Trophoblast cell (in vitro differentiated cells and primary cell): ENCODE data around the gene KRT6C.
A peak's percentile ranks its signal among the peaks of the same experiment; 100 is the strongest.

Source experiments
- DNase-seq, 2 donors: peaks; one replicate each; pipeline ENCODE4 v3.0.0-alpha.2; 2016
- H2AFZ ChIP-seq: 2 replicates; pipeline ENCODE4 v1.6.1; 2013; ENCODE audit warnings: low read length, moderate library complexity, mild to moderate bottlenecking; ENCODE audit not compliant: insufficient read depth, poor library complexity
- H2AK5ac ChIP-seq: 2 replicates; pipeline ENCODE4 v1.6.1; 2013; ENCODE audit warnings: mild to moderate bottlenecking, low read length
- H2BK120ac ChIP-seq: 2 replicates; pipeline ENCODE4 v1.6.1; 2013; ENCODE audit warnings: low read length, mild to moderate bottlenecking, moderate library complexity; ENCODE audit not compliant: insufficient read depth, poor library complexity
- H2BK12ac ChIP-seq: 2 replicates; pipeline ENCODE4 v1.6.1; 2013; ENCODE audit warnings: mild to moderate bottlenecking, low read length, moderate library complexity
- H2BK5ac ChIP-seq: 2 replicates; pipeline ENCODE4 v1.6.1; 2013; ENCODE audit warnings: low read length, low read depth, moderate library complexity, mild to moderate bottlenecking; ENCODE audit not compliant: poor library complexity
- H3K14ac ChIP-seq: 2 replicates; pipeline ENCODE4 v1.6.1; 2013; ENCODE audit warnings: mild to moderate bottlenecking, low read length
- H3K18ac ChIP-seq: 2 replicates; pipeline ENCODE4 v1.6.1; 2013; ENCODE audit warnings: mild to moderate bottlenecking, low read length
- H3K23ac ChIP-seq: 2 replicates; pipeline ENCODE4 v1.6.1; 2013; ENCODE audit warnings: low read length
- H3K27ac ChIP-seq: 2 replicates; pipeline ENCODE4 v1.5.1; 2013; ENCODE audit warnings: low read depth, mild to moderate bottlenecking, inconsistent platforms, low read length, moderate library complexity
- H3K27me3 ChIP-seq: 2 replicates; pipeline ENCODE4 v1.6.1; 2013; ENCODE audit warnings: inconsistent platforms, mild to moderate bottlenecking, low read length, moderate library complexity; ENCODE audit not compliant: insufficient read depth
- H3K36me3 ChIP-seq, 2 experiments: 1 replicate in 1 of 2; 2 replicates in 1 of 2; pipeline ENCODE4 v1.6.1; 2013; ENCODE audit warnings: low read length in 2 of 2, mild to moderate bottlenecking in 2 of 2, moderate library complexity in 1 of 2; ENCODE audit not compliant: insufficient read depth in 2 of 2, control insufficient read depth in 1 of 2
- H3K4ac ChIP-seq: 2 replicates; pipeline ENCODE4 v1.6.1; 2013; ENCODE audit warnings: low read depth, mild to moderate bottlenecking, low read length, moderate library complexity
- H3K4me1 ChIP-seq, 2 experiments: 1 replicate in 1 of 2; 2 replicates in 1 of 2; pipeline ENCODE4 v1.6.1; 2013; ENCODE audit warnings: low read length in 2 of 2, mild to moderate bottlenecking in 2 of 2, moderate library complexity in 1 of 2; ENCODE audit not compliant: insufficient read depth in 2 of 2, control insufficient read depth in 1 of 2
- H3K4me2 ChIP-seq: 2 replicates; pipeline ENCODE4 v1.6.1; 2013; ENCODE audit warnings: inconsistent platforms, mild to moderate bottlenecking, low read length, moderate library complexity
- H3K4me3 ChIP-seq: 2 replicates; pipeline ENCODE4 v1.5.1; 2013; ENCODE audit warnings: mild to moderate bottlenecking, low read depth, low read length, inconsistent platforms
- H3K79me1 ChIP-seq: one replicate; pipeline ENCODE4 v1.6.1; 2013; ENCODE audit warnings: low read length
- H3K79me2 ChIP-seq: 2 replicates; pipeline ENCODE4 v1.6.1; 2013; ENCODE audit warnings: low read length, mild to moderate bottlenecking; ENCODE audit not compliant: control insufficient read depth, insufficient read depth, poor library complexity
- H3K9ac ChIP-seq: 2 replicates; pipeline ENCODE4 v1.6.1; 2013; ENCODE audit warnings: mild to moderate bottlenecking, low read length
- H3K9me3 ChIP-seq: 2 replicates; pipeline ENCODE4 v1.6.1; 2013; ENCODE audit warnings: low read depth, mild to moderate bottlenecking, control low read depth, inconsistent platforms, low read length; ENCODE audit not compliant: insufficient read depth
- H4K12ac ChIP-seq: 2 replicates; pipeline ENCODE4 v1.6.1; 2013; ENCODE audit warnings: low read depth, mild to moderate bottlenecking, low read length, moderate library complexity
- H4K8ac ChIP-seq: 2 replicates; pipeline ENCODE4 v1.6.1; 2013; ENCODE audit warnings: low read depth, mild to moderate bottlenecking, low read length, moderate library complexity
- H4K91ac ChIP-seq: one replicate; pipeline ENCODE4 v1.6.1; 2013; ENCODE audit warnings: low read depth, mild to moderate bottlenecking, low read length, moderate library complexity
- WGBS: extraction: QIAGEN DNeasy Blood & Tissue Kit; methylation state at CpG from one replicate; pipeline ENCODE4 v1.1.7; 2013; ENCODE audit warnings: missing lambda C conversion rate; ENCODE audit not compliant: insufficient read length, insufficient coverage; ENCODE audit errors: extremely low coverage; 5-methylcytosine and 5-hydroxymethylcytosine counted together

KRT6C gene

GRCh38 chr12:52497975-52498374 lies 24.4 kb upstream of the KRT6C start:
- Histone ChIP-seq H3K79me2 (no peaks in the 10 kb centered on the region), H3K4me2 (no peak overlapping the region), H3K4me3 (no peak overlapping the region), H4K12ac (no peak overlapping the region), H4K8ac (no peak overlapping the region), H3K18ac (no peak overlapping the region), H3K27ac (no peak overlapping the region), H3K9ac (no peak overlapping the region), H2BK5ac (no peak overlapping the region), H3K4me1 (peaks cover 10 to 12% of the 10 kb centered on the region in 2 experiments), H3K9me3 (peaks cover 1% of the 10 kb centered on the region), H2BK120ac (no peak overlapping the region), H4K91ac (no peak overlapping the region), H3K4ac (no peak overlapping the region), H3K79me1 (no peaks in the 10 kb centered on the region), H2AFZ (no peak overlapping the region), H3K27me3 (no peaks in the 10 kb centered on the region), H3K23ac (no peak overlapping the region), H2AK5ac (no peak overlapping the region), H2BK12ac (no peak overlapping the region), H3K36me3 (no peaks in the 10 kb centered on the region), H3K14ac (no peak overlapping the region)
- DNase-seq: peak; percentile 85 to 92
- no CpG with 5 or more reads among the region's 7 CpGs for WGBS

GRCh38 chr12:52496590-52497071 lies 23.0 kb upstream of the KRT6C start:
- DNase-seq: peak; percentile 90 to 95
- no peaks in the 10 kb centered on the region for H3K79me1 ChIP-seq
- H3K23ac ChIP-seq: no peak overlapping the region
- H3K4me1 ChIP-seq: peaks cover 10 to 12% of the 10 kb centered on the region in 2 experiments
- no peak overlapping the region for H2BK12ac ChIP-seq
- H3K4me3 ChIP-seq: no peak overlapping the region
- H4K91ac ChIP-seq: no peak overlapping the region
- no peak overlapping the region for H2AK5ac ChIP-seq
- H4K8ac ChIP-seq: no peak overlapping the region
- WGBS: no CpG with 5 or more reads among the region's 4 CpGs
- H3K79me2 ChIP-seq: no peaks in the 10 kb centered on the region
- no peak overlapping the region for H3K14ac ChIP-seq
- no peak overlapping the region for H2AFZ ChIP-seq
- peaks cover 1% of the 10 kb centered on the region for H3K9me3 ChIP-seq
- no peaks in the 10 kb centered on the region for H3K27me3 ChIP-seq
- no peaks in the 10 kb centered on the region for H3K36me3 ChIP-seq
- H3K4me2 ChIP-seq: no peak overlapping the region
- H4K12ac ChIP-seq: no peak overlapping the region
- H3K9ac ChIP-seq: no peak overlapping the region
- H2BK120ac ChIP-seq: no peak overlapping the region
- H3K18ac ChIP-seq: no peak overlapping the region
- H3K4ac ChIP-seq: no peak overlapping the region
- H3K27ac ChIP-seq: peak overlapping the region; percentile 34
- no peak overlapping the region for H2BK5ac ChIP-seq

DNA sequence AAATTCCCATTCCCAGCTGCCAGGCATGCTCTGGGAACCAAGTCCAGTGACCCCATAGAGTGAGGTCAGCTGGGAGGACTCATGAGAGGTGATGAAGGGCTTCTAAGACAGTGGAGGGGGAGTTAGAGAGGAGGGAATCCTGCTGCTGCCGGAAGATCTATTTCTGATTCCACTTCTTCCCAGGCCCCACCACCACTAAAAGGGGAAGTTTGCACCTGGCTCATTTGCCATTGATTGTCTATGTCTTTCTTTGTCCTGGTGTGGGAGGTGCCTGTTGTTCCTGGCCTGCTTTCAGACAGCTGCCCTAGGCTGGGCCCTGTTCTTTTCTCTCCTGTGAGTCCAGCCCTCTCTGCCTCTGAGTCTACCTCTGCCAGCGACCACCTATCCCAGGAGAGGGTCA lies 22.4 kb upstream of the KRT6C start:
- no peak overlapping the region for H3K14ac ChIP-seq
- no peaks in the 10 kb centered on the region for H3K36me3 ChIP-seq
- H2AK5ac ChIP-seq: no peak overlapping the region
- H3K27ac ChIP-seq: peak overlapping the region; percentile 59
- no peak overlapping the region for H4K12ac ChIP-seq
- H3K27me3 ChIP-seq: no peaks in the 10 kb centered on the region
- no CpG with 5 or more reads among the region's 2 CpGs for WGBS
- peak overlapping the region; percentile 45 for H4K91ac ChIP-seq
- H2AFZ ChIP-seq: no peak overlapping the region
- H3K23ac ChIP-seq: no peak overlapping the region
- H4K8ac ChIP-seq: no peak overlapping the region
- no peak overlapping the region for H3K4me2 ChIP-seq
- peak overlapping the region; percentile 23 for H2BK12ac ChIP-seq
- H3K9me3 ChIP-seq: peaks cover 1% of the 10 kb centered on the region
- no peak overlapping the region for H3K4ac ChIP-seq
- no peak overlapping the region for H3K18ac ChIP-seq
- peaks cover 10 to 12% of the 10 kb centered on the region in 2 experiments for H3K4me1 ChIP-seq
- no peak overlapping the region for H3K9ac ChIP-seq
- DNase-seq: no peak
- H3K79me1 ChIP-seq: no peaks in the 10 kb centered on the region
- peak overlapping the region; percentile 11 for H2BK5ac ChIP-seq
- H3K79me2 ChIP-seq: no peaks in the 10 kb centered on the region
- H2BK120ac ChIP-seq: no peak overlapping the region
- no peak overlapping the region for H3K4me3 ChIP-seq

DNA sequence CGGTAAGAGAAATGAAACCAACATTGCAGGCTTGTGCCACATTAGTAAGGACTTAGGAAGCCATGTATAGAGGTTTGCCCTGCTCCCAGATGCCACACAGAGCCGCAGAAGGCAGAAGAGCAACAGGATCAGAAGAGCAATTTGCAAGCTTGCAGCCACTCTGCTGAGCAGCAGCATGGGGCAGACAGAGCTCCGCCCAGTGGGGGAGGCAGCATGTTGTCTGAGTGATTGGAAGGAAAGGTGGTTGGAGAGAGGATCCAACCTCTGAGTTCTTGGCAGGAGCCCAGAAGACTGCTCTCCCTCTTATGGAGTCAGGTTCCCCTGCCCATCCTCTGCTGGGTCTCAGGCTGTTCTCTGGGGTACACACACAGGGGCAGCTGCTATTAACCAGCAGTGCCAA lies 21.8 kb upstream of the KRT6C start:
- Histone ChIP-seq H4K8ac (no peak overlapping the region), H2BK120ac (no peak overlapping the region), H3K9me3 (no peaks in the 10 kb centered on the region), H3K14ac (no peak overlapping the region), H3K4me3 (no peak overlapping the region), H3K23ac (no peak overlapping the region), H3K4ac (no peak overlapping the region), H3K9ac (no peak overlapping the region), H2BK12ac (no peak overlapping the region), H3K27me3 (no peaks in the 10 kb centered on the region), H3K18ac (no peak overlapping the region), H2BK5ac (no peak overlapping the region), H3K4me1 (peaks cover 10 to 12% of the 10 kb centered on the region in 2 experiments), H2AK5ac (no peak overlapping the region), H3K79me2 (no peaks in the 10 kb centered on the region), H3K36me3 (no peaks in the 10 kb centered on the region), H4K91ac (no peak overlapping the region), H3K4me2 (no peak overlapping the region), H2AFZ (no peak overlapping the region), H3K27ac (no peak overlapping the region), H4K12ac (no peak overlapping the region), H3K79me1 (no peaks in the 10 kb centered on the region)
- DNase-seq: peak in 1 of 2 donors; percentile 18
- WGBS: no CpG with 5 or more reads among the region's 3 CpGs
